Measurements from ENCODE around the gene PPFIBP2. TPM values are rescaled to one million over a fixed set of nuclear protein-coding genes. Genes with fewer than 3 reads are reported as not detected.

Gene PPFIBP2
- total RNA-seq, 2 experiments from 2014 or later = 102 to 182 TPM

DNA sequence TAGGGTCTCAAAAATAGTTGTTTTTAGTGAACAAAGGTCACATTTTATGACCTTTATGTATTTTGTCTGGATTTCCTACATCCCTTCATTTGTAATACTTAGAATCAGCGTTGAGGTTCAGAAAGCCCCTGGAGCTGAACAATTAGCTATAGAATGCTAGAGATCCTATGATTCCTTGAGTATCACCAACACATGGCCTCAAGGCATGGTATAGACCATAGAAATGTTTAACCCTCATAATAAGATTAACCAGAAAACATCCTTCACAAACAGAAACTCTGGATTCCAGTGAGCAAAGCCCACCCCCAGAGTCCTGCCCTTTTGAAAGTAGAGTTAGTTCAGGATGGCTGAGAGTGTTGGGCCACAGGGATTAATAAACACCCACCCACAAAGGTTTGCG is 82.2 kb downstream of the PPFIBP2 start:
- Histone ChIP-seq H3K4me3 (ENCODE audit: low read depth, low read length, poor library complexity, severe bottlenecking) (no peak overlapping the region), H3K36me3 (ENCODE audit: insufficient read depth, low read length) (peaks cover 82% of the 10 kb centered on the region), H4K20me1 (ENCODE audit: insufficient read depth, low read length) (no peaks in the 10 kb centered on the region), H3K9me3 (ENCODE audit: low read length) (no peaks in the 10 kb centered on the region), H3K27ac (ENCODE audit: low read depth, low read length, poor library complexity, severe bottlenecking) (no peak overlapping the region), H3K4me2 (ENCODE audit: low read length) (no peak overlapping the region), H2AFZ (ENCODE audit: low read length) (no peak overlapping the region), H3K9me2 (ENCODE audit: insufficient read depth, low read length) (no peaks in the 10 kb centered on the region), H3K4me1 (ENCODE audit: insufficient read depth, low read length, poor library complexity, severe bottlenecking) (no peaks in the 10 kb centered on the region), H3K79me2 (ENCODE audit: insufficient read depth, low read depth, low read length) (no peaks in the 10 kb centered on the region)
- POLR2A ChIA-PET = interaction anchor here (0.6 to 0.9 kb wide), 2 partner anchors 10 to 46 kb away, joined by 3 read pairs; no protein-coding TSS in a partner anchor
- CTCF ChIA-PET (ENCODE audit: unreplicated experiment) = no interaction called here
- BruUV-seq (replicated peaks) = no TSS peak
- no peak for TF ChIP-seq EZH2phosphoT487 (IDR thresholded peaks at IDR 0.05; ENCODE audit: borderline replicate concordance, low read depth, low read length)
- TF ChIP-seq, protein P1, sequence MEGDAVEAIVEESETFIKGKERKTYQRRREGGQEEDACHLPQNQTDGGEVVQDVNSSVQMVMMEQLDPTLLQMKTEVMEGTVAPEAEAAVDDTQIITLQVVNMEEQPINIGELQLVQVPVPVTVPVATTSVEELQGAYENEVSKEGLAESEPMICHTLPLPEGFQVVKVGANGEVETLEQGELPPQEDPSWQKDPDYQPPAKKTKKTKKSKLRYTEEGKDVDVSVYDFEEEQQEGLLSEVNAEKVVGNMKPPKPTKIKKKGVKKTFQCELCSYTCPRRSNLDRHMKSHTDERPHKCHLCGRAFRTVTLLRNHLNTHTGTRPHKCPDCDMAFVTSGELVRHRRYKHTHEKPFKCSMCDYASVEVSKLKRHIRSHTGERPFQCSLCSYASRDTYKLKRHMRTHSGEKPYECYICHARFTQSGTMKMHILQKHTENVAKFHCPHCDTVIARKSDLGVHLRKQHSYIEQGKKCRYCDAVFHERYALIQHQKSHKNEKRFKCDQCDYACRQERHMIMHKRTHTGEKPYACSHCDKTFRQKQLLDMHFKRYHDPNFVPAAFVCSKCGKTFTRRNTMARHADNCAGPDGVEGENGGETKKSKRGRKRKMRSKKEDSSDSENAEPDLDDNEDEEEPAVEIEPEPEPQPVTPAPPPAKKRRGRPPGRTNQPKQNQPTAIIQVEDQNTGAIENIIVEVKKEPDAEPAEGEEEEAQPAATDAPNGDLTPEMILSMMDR (conservative IDR thresholded peaks at IDR 0.05; ENCODE audit: low read length) = no peak
- DNase-seq (ENCODE audit: low spot score) = no peak
- intact Hi-C loops (cut with micrococcal nuclease; ENCODE audit: unreplicated experiment) = no loop called here

DNA sequence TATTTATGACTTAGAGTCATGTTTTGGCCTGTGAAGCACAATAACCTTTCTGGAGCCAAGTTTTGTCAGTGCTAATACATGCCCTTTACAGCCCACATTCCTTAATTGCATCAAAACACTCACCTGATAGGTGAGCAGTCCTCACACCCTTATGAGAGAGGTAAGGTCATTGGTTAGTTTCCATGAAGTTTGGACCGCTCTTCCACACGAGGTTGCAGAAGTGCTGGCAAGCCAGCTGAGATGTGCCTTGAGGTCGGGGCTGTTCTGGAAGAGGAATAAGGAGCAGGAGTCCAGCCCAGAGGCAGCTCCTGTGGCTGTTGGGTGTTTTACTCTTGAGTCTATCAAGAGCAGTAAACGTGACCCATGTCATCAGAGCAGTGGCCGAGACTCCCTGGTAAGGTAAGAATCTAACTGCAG is 83.2 kb downstream of the PPFIBP2 start:
- Histone ChIP-seq H3K4me3 (ENCODE audit: low read depth, low read length, poor library complexity, severe bottlenecking) (no peak overlapping the region), H3K9me3 (ENCODE audit: low read length) (no peaks in the 10 kb centered on the region), H4K20me1 (ENCODE audit: insufficient read depth, low read length) (no peaks in the 10 kb centered on the region), H3K27ac (ENCODE audit: low read depth, low read length, poor library complexity, severe bottlenecking) (no peak overlapping the region), H3K4me2 (ENCODE audit: low read length) (no peak overlapping the region), H2AFZ (ENCODE audit: low read length) (no peak overlapping the region), H3K36me3 (ENCODE audit: insufficient read depth, low read length) (peaks cover 80% of the 10 kb centered on the region), H3K4me1 (ENCODE audit: insufficient read depth, low read length, poor library complexity, severe bottlenecking) (no peaks in the 10 kb centered on the region), H3K9me2 (ENCODE audit: insufficient read depth, low read length) (no peaks in the 10 kb centered on the region), H3K79me2 (ENCODE audit: insufficient read depth, low read depth, low read length) (no peaks in the 10 kb centered on the region)
- intact Hi-C loops (cut with micrococcal nuclease; ENCODE audit: unreplicated experiment) = no loop called here
- no TSS peak for BruUV-seq (replicated peaks)
- POLR2A ChIA-PET = no interaction called here
- TF ChIP-seq EZH2phosphoT487 (IDR thresholded peaks at IDR 0.05; ENCODE audit: borderline replicate concordance, low read depth, low read length) = no peak
- TF ChIP-seq, protein P1 (conservative IDR thresholded peaks at IDR 0.05; ENCODE audit: low read length) = no peak
- DNase-seq (ENCODE audit: low spot score) = no peak
- CTCF ChIA-PET (ENCODE audit: unreplicated experiment) = no interaction called here

DNA sequence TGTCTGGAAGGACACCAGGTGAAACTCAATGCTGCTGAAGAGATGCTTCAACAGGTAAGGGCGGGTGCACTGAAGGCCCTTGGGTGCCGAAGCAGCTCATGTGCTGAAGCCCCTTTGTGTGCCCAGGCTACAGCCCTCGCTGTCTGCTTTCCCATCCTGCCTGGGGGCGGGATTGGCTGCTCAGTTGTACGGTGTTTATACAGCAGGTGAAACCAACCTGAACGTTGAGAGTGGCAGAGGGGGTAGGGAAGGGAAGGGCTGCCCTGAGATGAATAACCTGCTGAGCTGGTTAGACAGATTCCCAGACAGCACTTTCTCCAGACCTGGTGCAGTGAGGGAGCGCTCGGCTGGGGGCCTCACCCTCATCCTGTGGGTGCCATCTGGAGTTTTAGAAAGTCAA is 83.8 kb downstream of the PPFIBP2 start:
- TF ChIP-seq EZH2phosphoT487 (IDR thresholded peaks at IDR 0.05; ENCODE audit: borderline replicate concordance, low read depth, low read length) = no peak
- TF ChIP-seq, protein P1 (conservative IDR thresholded peaks at IDR 0.05; ENCODE audit: low read length) = no peak
- no peaks in the 10 kb centered on the region for H3K79me2 ChIP-seq (ENCODE audit: insufficient read depth, low read depth, low read length)
- H3K4me2 ChIP-seq (ENCODE audit: low read length) = no peak overlapping the region

More for the DNA sequence above, 83.8 kb downstream of the PPFIBP2 start:
- no peak for DNase-seq (ENCODE audit: low spot score)
- H4K20me1 ChIP-seq (ENCODE audit: insufficient read depth, low read length) = no peaks in the 10 kb centered on the region
- no peak overlapping the region for H3K27ac ChIP-seq (ENCODE audit: low read depth, low read length, poor library complexity, severe bottlenecking)
- no peak overlapping the region for H3K4me3 ChIP-seq (ENCODE audit: low read depth, low read length, poor library complexity, severe bottlenecking)
- intact Hi-C loops (cut with micrococcal nuclease; ENCODE audit: unreplicated experiment) = no loop called here
- BruUV-seq (replicated peaks) = no TSS peak
- no peaks in the 10 kb centered on the region for H3K9me2 ChIP-seq (ENCODE audit: insufficient read depth, low read length)
- no peak overlapping the region for H2AFZ ChIP-seq (ENCODE audit: low read length)
- H3K9me3 ChIP-seq (ENCODE audit: low read length) = no peaks in the 10 kb centered on the region
- POLR2A ChIA-PET = interaction anchor here (1.3 kb wide), 1 partner anchor 14 kb away, joined by 4 read pairs; no protein-coding TSS in a partner anchor
- H3K4me1 ChIP-seq (ENCODE audit: insufficient read depth, low read length, poor library complexity, severe bottlenecking) = no peaks in the 10 kb centered on the region
- peaks cover 81% of the 10 kb centered on the region for H3K36me3 ChIP-seq (ENCODE audit: insufficient read depth, low read length)
- CTCF ChIA-PET (ENCODE audit: unreplicated experiment) = no interaction called here
